SK-N-MC (cell line): ENCODE data around the gene CLCA1.

Source experiments
- DNase-seq: peaks from one replicate; pipeline ENCODE4 v3.0.0-alpha.2; 2011; ENCODE audit warnings: low read depth, low spot score
- H3K27ac ChIP-seq: fragments of 200-600 bp; sonication (generic); 2 replicates; pipeline ENCODE4 v1.5.1; 2016; ENCODE audit warnings: mixed run types
- H3K36me3 ChIP-seq: fragments of 200-600 bp; sonication (generic); 2 replicates; pipeline ENCODE4 v1.6.1; 2017; ENCODE audit warnings: antibody characterized with exemption, low read length, mixed read lengths; ENCODE audit not compliant: insufficient read depth
- H3K4me3 ChIP-seq: fragments of 200-600 bp; sonication (generic); 2 replicates; pipeline ENCODE4 v1.5.1; 2016
- H3K9ac ChIP-seq: fragments of 200-600 bp; sonication (generic); 2 replicates; pipeline ENCODE4 v1.8.0; 2017; ENCODE audit warnings: mixed run types, mixed read lengths; ENCODE audit not compliant: insufficient read length
- H3K9me3 ChIP-seq: fragments of 200-600 bp; sonication (generic); 2 replicates; pipeline ENCODE4 v1.6.1; 2017; ENCODE audit warnings: low read depth, mild to moderate bottlenecking, antibody characterized with exemption, low read length, moderate library complexity, mixed read lengths
- EZH2 ChIP-seq: fragments of 200-600 bp; sonication (generic); IDR thresholded peaks from one replicate; pipeline ENCODE4 v1.6.1; 2017; ENCODE audit warnings: antibody characterized with exemption
- FOXP2 ChIP-seq: optimal IDR thresholded peaks from 2 replicates; pipeline ENCODE3; 2011; ENCODE audit warnings: mild to moderate bottlenecking, moderate library complexity; ENCODE audit not compliant: insufficient read depth; ENCODE audit errors: extremely low read length, control extremely low read depth
- POLR2AphosphoS5 ChIP-seq: IDR thresholded peaks from 2 replicates; pipeline ENCODE4 v1.6.1; 2012; ENCODE audit warnings: mild to moderate bottlenecking, low read depth, low read length, borderline replicate concordance

The CLCA1 gene

GRCh38 chr1:86450847-86451246 is 17.9 kb upstream of the CLCA1 start:
- no peaks in the 10 kb centered on the region for H3K9me3 ChIP-seq
- no peaks in the 10 kb centered on the region for H3K36me3 ChIP-seq
- no peak overlapping the region for H3K27ac ChIP-seq
- TF ChIP-seq FOXP2 (no peak), EZH2 (no peak), POLR2AphosphoS5 (no peak)
- H3K9ac ChIP-seq = no peak overlapping the region
- no peak overlapping the region for H3K4me3 ChIP-seq
- DNase-seq = no peak

DNA sequence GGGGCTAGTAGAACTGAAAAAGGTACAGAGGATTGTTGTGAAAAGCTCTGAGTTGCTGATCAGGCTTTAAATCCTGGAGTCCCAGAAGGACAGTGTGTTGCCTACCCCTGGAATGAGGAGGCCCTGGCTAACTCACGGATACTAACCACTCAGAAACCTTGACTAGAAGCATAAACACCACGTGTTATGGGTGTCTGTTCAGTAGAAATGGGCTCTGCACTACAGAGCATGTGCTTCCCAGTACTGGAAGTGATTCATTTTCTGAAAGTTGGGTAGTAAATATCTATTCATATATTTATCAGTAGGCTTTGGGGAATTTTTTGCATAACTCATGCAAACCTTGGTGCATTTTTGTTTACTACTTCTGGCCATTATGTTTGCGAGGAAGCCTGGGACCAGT is 15.1 kb upstream of the CLCA1 start:
- Histone ChIP-seq H3K9me3 (no peaks in the 10 kb centered on the region), H3K4me3 (no peak overlapping the region), H3K27ac (no peak overlapping the region), H3K9ac (no peak overlapping the region), H3K36me3 (no peaks in the 10 kb centered on the region)
- no peak for DNase-seq
- TF ChIP-seq POLR2AphosphoS5 = no peak
- TF ChIP-seq FOXP2 = no peak
- no peak for TF ChIP-seq EZH2

GRCh38 chr1:86455073-86455472 is 13.7 kb upstream of the CLCA1 start:
- no peak overlapping the region for H3K4me3 ChIP-seq
- no peak overlapping the region for H3K27ac ChIP-seq
- no peak overlapping the region for H3K9ac ChIP-seq
- no peaks in the 10 kb centered on the region for H3K36me3 ChIP-seq
- DNase-seq = no peak
- no peaks in the 10 kb centered on the region for H3K9me3 ChIP-seq
- TF ChIP-seq FOXP2 (no peak), EZH2 (no peak), POLR2AphosphoS5 (no peak)

- Histone ChIP-seq H3K36me3 (no peaks in the 10 kb centered on the region), H3K4me3 (no peak overlapping the region), H3K9me3 (no peaks in the 10 kb centered on the region), H3K9ac (no peak overlapping the region), H3K27ac (no peak overlapping the region)
- no peak for DNase-seq
- TF ChIP-seq EZH2 (no peak), POLR2AphosphoS5 (no peak), FOXP2 (no peak)
Observed at GRCh38 chr1:86460998-86461397, 7.7 kb upstream of the CLCA1 start.

DNA sequence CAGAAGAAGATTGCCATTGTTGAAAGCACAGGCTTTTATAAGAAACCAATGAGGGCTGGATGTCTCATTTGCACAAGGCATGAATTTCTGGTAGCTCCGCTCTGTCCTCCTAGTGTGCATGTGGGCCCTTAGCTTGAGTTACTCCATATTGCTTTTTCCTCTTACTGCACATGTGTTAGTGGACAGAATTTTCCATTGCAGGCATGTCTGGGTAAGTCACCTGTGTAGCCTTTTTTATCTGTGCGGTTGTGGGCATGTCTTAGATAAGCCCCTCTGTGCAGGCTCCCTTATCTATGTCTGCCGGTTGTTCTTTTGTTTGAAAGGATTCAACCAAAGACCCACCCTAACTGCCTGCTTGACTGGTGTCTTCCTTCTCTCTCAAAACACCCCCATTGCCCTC is 7.2 kb upstream of the CLCA1 start:
- Histone ChIP-seq H3K9me3 (no peaks in the 10 kb centered on the region), H3K27ac (no peak overlapping the region), H3K9ac (no peak overlapping the region), H3K4me3 (no peak overlapping the region), H3K36me3 (no peaks in the 10 kb centered on the region)
- DNase-seq = no peak
- TF ChIP-seq FOXP2 (no peak), EZH2 (no peak), POLR2AphosphoS5 (no peak)

DNA sequence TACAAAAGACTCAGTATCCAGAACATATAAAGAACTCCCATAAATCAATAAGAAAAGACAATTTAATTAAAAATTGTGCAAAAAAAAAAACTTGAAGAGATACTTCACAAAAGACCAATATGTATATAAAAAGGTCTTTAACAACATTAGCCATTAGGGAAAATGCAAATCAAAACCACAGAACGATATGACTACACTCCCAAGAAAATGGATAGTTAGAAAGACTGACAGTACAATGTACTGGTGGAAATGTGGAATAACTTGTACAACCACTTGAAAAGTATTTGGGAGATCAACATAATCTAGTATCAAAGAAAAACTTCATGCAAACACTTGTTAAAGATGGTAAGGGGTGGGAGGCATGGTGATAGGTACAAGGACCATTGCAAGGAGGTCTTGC is 3.9 kb upstream of the CLCA1 start:
- Histone ChIP-seq H3K36me3 (no peaks in the 10 kb centered on the region), H3K4me3 (no peak overlapping the region)
- TF ChIP-seq EZH2 (no peak), POLR2AphosphoS5 (no peak), FOXP2 (no peak)

GRCh38 chr1:86466109-86466844 is 2.5 kb upstream of the CLCA1 start:
- no peak for DNase-seq
- TF ChIP-seq EZH2 (no peak), POLR2AphosphoS5 (no peak), FOXP2 (no peak)
- Histone ChIP-seq H3K9me3 (no peaks in the 10 kb centered on the region), H3K36me3 (no peaks in the 10 kb centered on the region), H3K27ac (no peak overlapping the region), H3K9ac (no peak overlapping the region), H3K4me3 (no peak overlapping the region)

More for the DNA sequence above, 3.9 kb upstream of the CLCA1 start:
- DNase-seq = no peak
- Histone ChIP-seq H3K9me3 (no peaks in the 10 kb centered on the region), H3K9ac (no peak overlapping the region), H3K27ac (no peak overlapping the region)

DNA sequence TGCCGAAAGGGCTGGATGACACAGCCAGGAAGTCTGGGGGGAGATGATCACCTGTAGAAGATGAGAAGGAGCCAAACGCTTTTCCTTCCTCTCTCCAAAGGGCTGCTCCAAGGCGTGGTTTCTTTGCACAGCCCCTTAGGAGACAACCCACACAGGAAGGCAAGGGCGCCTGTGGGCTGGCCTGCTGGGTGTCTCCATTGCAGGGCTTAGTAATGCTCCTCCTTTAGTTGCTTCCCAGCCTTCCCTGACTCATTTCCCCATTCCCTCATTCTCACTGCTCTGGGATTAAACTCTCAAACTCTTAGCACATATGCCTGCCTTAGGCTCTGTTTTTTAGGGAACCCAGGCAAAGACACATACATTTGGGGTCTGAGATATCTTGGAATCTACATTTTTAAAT is 1.7 kb upstream of the CLCA1 start:
- H3K27ac ChIP-seq = no peak overlapping the region
- H3K9me3 ChIP-seq = no peaks in the 10 kb centered on the region
- no peaks in the 10 kb centered on the region for H3K36me3 ChIP-seq
- H3K9ac ChIP-seq = no peak overlapping the region
- H3K4me3 ChIP-seq = no peak overlapping the region
- DNase-seq = no peak
- TF ChIP-seq EZH2 = no peak
- TF ChIP-seq POLR2AphosphoS5 = no peak
- TF ChIP-seq FOXP2 = no peak

DNA sequence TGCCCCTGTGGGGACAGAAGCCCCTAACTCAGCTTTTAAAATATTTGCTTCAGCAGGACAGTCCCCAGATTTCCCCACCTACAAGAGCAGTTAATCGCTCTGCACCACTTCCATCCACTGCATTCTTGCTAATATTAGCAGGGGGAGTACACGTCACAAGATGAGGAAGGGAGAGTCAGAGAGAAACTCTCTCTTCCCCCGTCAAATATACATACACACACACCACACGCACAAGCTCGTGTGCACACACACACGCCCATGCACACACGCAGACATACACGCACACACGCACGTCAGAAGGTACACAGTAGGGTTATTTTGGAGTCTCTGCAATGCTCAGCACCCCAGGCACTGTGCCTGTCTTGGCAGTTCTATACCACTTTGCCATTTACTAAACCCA is 2.1 kb downstream of the CLCA1 start:
- TF ChIP-seq EZH2 (no peak), FOXP2 (no peak)
- DNase-seq = no peak
- no peak overlapping the region for H3K4me3 ChIP-seq
- H3K36me3 ChIP-seq = no peaks in the 10 kb centered on the region
- H3K9me3 ChIP-seq = no peaks in the 10 kb centered on the region
- no peak overlapping the region for H3K9ac ChIP-seq
- H3K27ac ChIP-seq = no peak overlapping the region
